OCI-LY1 (cell line): ENCODE results near the gene KRTAP20-2.

Experiments used
- CTCF ChIP-seq: fragments of 200-600 bp; sonication (generic), shearing (Covaris generic); IDR thresholded peaks from 2 replicates; pipeline ENCODE4 v1.5.1; 2017; ENCODE audit warnings: mild to moderate bottlenecking, antibody characterized with exemption, low read length, moderate library complexity, mixed read lengths
- EZH2 ChIP-seq: fragments of 200-600 bp; sonication (generic), shearing (Covaris generic); IDR thresholded peaks from 2 replicates; pipeline ENCODE4 v1.8.0; 2017; ENCODE audit warnings: borderline replicate concordance, mixed run types, mild to moderate bottlenecking, antibody characterized with exemption, low read length, moderate library complexity, mixed read lengths

GRCh38 chr21:30590297-30590696, 44.7 kb upstream of the KRTAP20-2 start, which contains the start of gene KRTAP22-2:
- TF ChIP-seq CTCF, result no peak
- no peak for TF ChIP-seq EZH2
